PC-3 (cell line): Measurements from ENCODE around the gene NOTCH4. TPM values are rescaled to one million over a fixed set of nuclear protein-coding genes. Genes with fewer than 3 reads are reported as not detected.

Experiments used
- ATAC-seq: fragments of 200-7000 bp; cut with Tn5 transposase; 2 replicates; pipeline ENCODE4 v1.9.1; 2020; ENCODE audit warnings: mild to moderate bottlenecking, moderate library complexity
- BruUV-seq: library from RNA; stranded (reverse); fragments of 400-500 nt; replicated peaks from 2 replicates; lab custom pipeline; 2021; lab: Mats Ljungman, UMichigan
- CTCF ChIA-PET: fragments of 300-600 bp; sonication (Branson Sonifier 250); formaldehyde crosslinking; loops from one replicate; lab custom pipeline; 2022; ENCODE audit warnings: antibody characterized with exemption; lab: Charles Lee
- POLR2A ChIA-PET: fragments of 300-600 bp; sonication (Branson Sonifier 250); formaldehyde crosslinking; loops from one replicate; lab custom pipeline; 2022; ENCODE audit warnings: antibody characterized with exemption; ENCODE audit not compliant: unreplicated experiment; lab: Charles Lee
- DNase-seq: peaks from one replicate; pipeline ENCODE4 v3.0.0-alpha.2; 2015
- H2AFZ ChIP-seq: fragments of 300-600 bp; sonication (generic); 2 replicates; pipeline ENCODE4 v1.6.0; 2016; ENCODE audit warnings: antibody characterized with exemption, low read length
- H3F3A ChIP-seq: fragments of 300-600 bp; sonication (generic); one replicate; pipeline ENCODE4 v1.6.0; 2017; ENCODE audit warnings: antibody characterized with exemption, low read length, control low read depth, mild to moderate bottlenecking; ENCODE audit not compliant: unreplicated experiment
- H3K27ac ChIP-seq: fragments of 300-600 bp; sonication (generic); 2 replicates; pipeline ENCODE4 v1.5.1; 2016; ENCODE audit warnings: mild to moderate bottlenecking, low read length
- H3K27me3 ChIP-seq: fragments of 300-600 bp; sonication (generic); 2 replicates; pipeline ENCODE4 v1.6.1; 2016; ENCODE audit warnings: low read length, mixed read lengths
- H3K36me3 ChIP-seq: fragments of 300-600 bp; sonication (generic); 2 replicates; pipeline ENCODE4 v1.6.1; 2016; ENCODE audit warnings: low read depth, mixed run types, low read length, mixed read lengths
- H3K4me1 ChIP-seq: fragments of 300-600 bp; sonication (generic); 2 replicates; pipeline ENCODE4 v1.5.1; 2016; ENCODE audit warnings: low read length; ENCODE audit not compliant: insufficient read depth
- H3K4me2 ChIP-seq: fragments of 300-600 bp; sonication (generic); 2 replicates; pipeline ENCODE4 v1.6.0; 2016; ENCODE audit warnings: low read length
- H3K4me3 ChIP-seq: fragments of 300-600 bp; sonication (generic); 2 replicates; pipeline ENCODE4 v1.5.1; 2016; ENCODE audit warnings: mild to moderate bottlenecking, low read length, mixed read lengths
- H3K79me2 ChIP-seq: fragments of 300-600 bp; sonication (generic); 2 replicates; pipeline ENCODE4 v1.6.1; 2017; ENCODE audit warnings: low read length, mixed read lengths
- H3K9ac ChIP-seq: fragments of 300-600 bp; sonication (generic); 2 replicates; pipeline ENCODE4 v1.6.0; 2016; ENCODE audit warnings: mild to moderate bottlenecking, low read length
- H3K9me2 ChIP-seq: fragments of 300-600 bp; sonication (generic); replicated peaks from 2 replicates; pipeline ENCODE4 v1.6.1; 2016; ENCODE audit warnings: mixed run types, low read length, mixed read lengths
- H3K9me3 ChIP-seq: fragments of 300-600 bp; sonication (generic); 2 replicates; pipeline ENCODE4 v1.6.1; 2016; ENCODE audit warnings: low read length, mixed read lengths
- H4K20me1 ChIP-seq: fragments of 300-600 bp; sonication (generic); 2 replicates; pipeline ENCODE4 v1.6.1; 2016; ENCODE audit warnings: low read length, mixed read lengths
- CTCF ChIP-seq: fragments of 300-600 bp; sonication (generic); conservative IDR thresholded peaks from 2 replicates; pipeline ENCODE4 v1.5.1; 2017; ENCODE audit warnings: antibody characterized with exemption, low read depth, mild to moderate bottlenecking, low read length
- EZH2 ChIP-seq: fragments of 300-600 bp; sonication (generic); IDR thresholded peaks from one replicate; pipeline ENCODE4 v1.6.1; 2017; ENCODE audit warnings: antibody characterized with exemption, mild to moderate bottlenecking, low read length; ENCODE audit not compliant: unreplicated experiment
- EZH2phosphoT487 ChIP-seq: fragments of 300-600 bp; sonication (generic); IDR thresholded peaks from 2 replicates; pipeline ENCODE4 v1.6.1; 2018; ENCODE audit warnings: mild to moderate bottlenecking, antibody characterized with exemption, low read length, borderline replicate concordance
- intact Hi-C: fragments of 100-400 bp; cut with micrococcal nuclease; formaldehyde crosslinking; loops from 2 replicates; pipeline ENCODE4 v1.9.0; 2023
- total RNA-seq: library from RNA; depleted of rRNA; stranded (reverse); fragments of >200 nt; gene quantifications from 2 replicates; pipeline ENCODE4 v1.2.3, GENCODE V29; 2014

NOTCH4 gene
- total RNA-seq, 1 experiment from 2014 or later, result 1.7 TPM

- no peaks in the 10 kb centered on the region; the same call in 1 of the 2 replicates for H3K4me1 ChIP-seq
- no peak overlapping the region for H3K4me3 ChIP-seq
- CTCF ChIA-PET, result no interaction called here
- H3K27ac ChIP-seq, result no peak overlapping the region
- H2AFZ ChIP-seq, result no peak overlapping the region
- intact Hi-C loops, result no loop called here
- no peaks in the 10 kb centered on the region for H3K36me3 ChIP-seq
- POLR2A ChIA-PET, result no interaction called here
- no peaks in the 10 kb centered on the region for H3K79me2 ChIP-seq
- H3K4me2 ChIP-seq, result no peak overlapping the region
- no peaks in the 10 kb centered on the region for H3F3A ChIP-seq
- no peaks in the 10 kb centered on the region for H3K9me3 ChIP-seq
- H4K20me1 ChIP-seq, result no peaks in the 10 kb centered on the region
- ATAC-seq (no peak), DNase-seq (no peak)
- no peak overlapping the region for H3K9ac ChIP-seq
- no peak for TF ChIP-seq EZH2
- no peak for TF ChIP-seq EZH2phosphoT487
- no peak for TF ChIP-seq CTCF
- no peaks in the 10 kb centered on the region for H3K27me3 ChIP-seq
- BruUV-seq, result no TSS peak
- H3K9me2 ChIP-seq, result no peaks in the 10 kb centered on the region
These were observed 21.7 kb downstream of the NOTCH4 start for GRCh38 chr6:32202186-32202585.

GRCh38 chr6:32200711-32201475 lies 23.0 kb downstream of the NOTCH4 start:
- TF ChIP-seq EZH2phosphoT487 (no peak), CTCF (no peak), EZH2 (no peak)
- no peak for ATAC-seq
- H3K9ac ChIP-seq, result no peak overlapping the region
- H3K36me3 ChIP-seq, result no peaks in the 10 kb centered on the region
- DNase-seq, result no peak
- no TSS peak for BruUV-seq
- H3K27me3 ChIP-seq, result no peaks in the 10 kb centered on the region
- ChIA-PET POLR2A (no interaction called here), CTCF (no interaction called here)
- no peaks in the 10 kb centered on the region for H3F3A ChIP-seq
- H3K9me2 ChIP-seq, result no peaks in the 10 kb centered on the region
- intact Hi-C loops, result no loop called here
- H3K4me2 ChIP-seq, result no peak overlapping the region
- H2AFZ ChIP-seq, result no peak overlapping the region
- peaks cover 7% of the 10 kb centered on the region; the same call in 1 of the 2 replicates for H3K4me1 ChIP-seq
- no peaks in the 10 kb centered on the region for H3K79me2 ChIP-seq
- H3K27ac ChIP-seq, result no peak overlapping the region
- no peaks in the 10 kb centered on the region for H4K20me1 ChIP-seq
- H3K9me3 ChIP-seq, result no peaks in the 10 kb centered on the region
- H3K4me3 ChIP-seq, result no peak overlapping the region

- H3K4me2 ChIP-seq, result no peak overlapping the region
- no peaks in the 10 kb centered on the region for H4K20me1 ChIP-seq
- no peak for DNase-seq
- BruUV-seq, result no TSS peak
- intact Hi-C loops, result loop anchor here (5.0 kb wide), 1 partner anchor 773 kb away; no protein-coding TSS in a partner anchor
- H2AFZ ChIP-seq, result no peak overlapping the region
- no peaks in the 10 kb centered on the region for H3K9me2 ChIP-seq
- no peaks in the 10 kb centered on the region for H3K27me3 ChIP-seq
- no peaks in the 10 kb centered on the region for H3F3A ChIP-seq
- ATAC-seq, result no peak
- H3K4me1 ChIP-seq, result peaks cover 16% of the 10 kb centered on the region
- no peaks in the 10 kb centered on the region for H3K79me2 ChIP-seq
- POLR2A ChIA-PET, result no interaction called here
- H3K9ac ChIP-seq, result no peak overlapping the region
- no peaks in the 10 kb centered on the region for H3K36me3 ChIP-seq
- TF ChIP-seq EZH2phosphoT487, result no peak
- no peak for TF ChIP-seq EZH2
- no peak for TF ChIP-seq CTCF
- CTCF ChIA-PET, result no interaction called here
- no peak overlapping the region for H3K27ac ChIP-seq
- no peak overlapping the region for H3K4me3 ChIP-seq
- no peaks in the 10 kb centered on the region for H3K9me3 ChIP-seq
These were observed 25.0 kb downstream of the NOTCH4 start for GRCh38 chr6:32198866-32199265.
